ENCODE data around the gene STRBP. TPM values are rescaled to one million over a fixed set of nuclear protein-coding genes. Genes with fewer than 3 reads are reported as not detected.

STRBP gene
- total and polyA plus RNA-seq, 2 of the 4 experiments (the other 2 are of a cell fraction) = 2.1 to 2.5 TPM

GRCh38 chr9:123265833-123266232 lies 2.6 kb downstream of the STRBP start:
- intact Hi-C loops (cut with micrococcal nuclease) = loop anchor here (5.0 kb wide), 1 partner anchor 71 kb away; no protein-coding TSS in a partner anchor
- TF ChIP-seq BHLHE40 (IDR thresholded peaks at IDR 0.05; ENCODE audit: low read depth, low read length) (no peak), USF2 (IDR thresholded peaks at IDR 0.05; ENCODE audit: low read depth, low read length) (no peak), RAD21 (IDR thresholded peaks at IDR 0.05; ENCODE audit: low read length) (no peak)
- Histone ChIP-seq H4K5ac (ENCODE audit: low read depth, low read length) (no peak overlapping the region), H3K18ac (ENCODE audit: low read depth, low read length) (no peak overlapping the region), H3K27ac (ENCODE audit: insufficient read depth, low read length) (no peak overlapping the region), H2BK120ac (ENCODE audit: low read depth, low read length) (no peak overlapping the region), H2BK20ac (ENCODE audit: low read depth, low read length) (no peak overlapping the region), H3K4me1 (ENCODE audit: control insufficient read depth, insufficient read depth, low read length) (peaks cover 4% of the 10 kb centered on the region; the same call in 1 of the 2 replicates), H4K8ac (ENCODE audit: low read depth in 2 of 2, low read length in 2 of 2) (no peak overlapping the region), H3K4ac (ENCODE audit: low read depth, low read length) (no peak overlapping the region), H2BK15ac (ENCODE audit: low read depth, low read length) (no peak overlapping the region), H2AK5ac (ENCODE audit: low read depth, low read length) (no peak overlapping the region), H4K20me1 (ENCODE audit: insufficient read depth, low read length) (no peaks in the 10 kb centered on the region), H3K14ac (replicated peaks; ENCODE audit: low read depth, low read length) (no peak overlapping the region), H3K79me1 (ENCODE audit: low read depth in 1 of 2, low read length in 2 of 2) (no peaks in the 10 kb centered on the region), H3K9ac (ENCODE audit: low read depth, low read length) (no peak overlapping the region), H2BK5ac (ENCODE audit: low read depth, low read length, poor library complexity, severe bottlenecking) (no peak overlapping the region), H3K9me3 (ENCODE audit: control insufficient read depth, insufficient read depth, low read length) (no peaks in the 10 kb centered on the region), H3K9me1 (ENCODE audit: insufficient read depth, low read length) (no peaks in the 10 kb centered on the region; the same call in 1 of the 2 replicates), H4K91ac (ENCODE audit: insufficient read depth, low read depth, low read length) (no peak overlapping the region), H2AFZ (replicated peaks; ENCODE audit: low read length, poor library complexity) (no peak overlapping the region), H3K36me3 (ENCODE audit: control insufficient read depth, insufficient read depth, low read length) (no peaks in the 10 kb centered on the region), H3K27me3 (ENCODE audit: control insufficient read depth, insufficient read depth, low read length) (peaks cover 40% of the 10 kb centered on the region), H3K56ac (ENCODE audit: extremely low read depth, insufficient read depth, low read length) (no peak overlapping the region), H3K23ac (ENCODE audit: low read depth, low read length) (no peak overlapping the region), H3K4me2 (ENCODE audit: low read depth, low read length) (no peak overlapping the region), H2AK9ac (replicated peaks; ENCODE audit: low read depth, low read length, poor library complexity) (no peak overlapping the region), H3K4me3 (ENCODE audit: insufficient read depth, low read depth, low read length) (no peak overlapping the region)
- BruUV-seq (replicated peaks) = no TSS peak
- ChIA-PET CTCF (no interaction called here), POLR2A (ENCODE audit: unreplicated experiment) (no interaction called here)
- dilution Hi-C loops (cut with HindIII; ENCODE audit: low sequenced_read_pairs, unreplicated experiment) = no loop called here
- DNase-seq (no peak), ATAC-seq (ENCODE audit: low read depth) (no peak)
- WGBS, 2 experiments (ENCODE audit: extremely low coverage in 2 of 2, insufficient read length in 1 of 2) = 79% methylated on average over 3 of the region's 4 CpGs; no CpG with 5 or more reads in 1 of the 2 experiments
- in situ Hi-C loops (cut with MboI; ENCODE audit: low sequenced_read_pairs) = no loop called here

All from IMR-90 (cell line).